Tibial nerve (tissue), 4 donors: ENCODE measurements around the gene ZBTB20.

Source experiments
- EP300 ChIP-seq, 2 donors: sonication (generic); formaldehyde crosslinking; IDR thresholded peaks; one replicate each; pipeline ENCODE4 v1.6.1; 2017; ENCODE audit warnings: antibody characterized with exemption in 2 of 2, mild to moderate bottlenecking in 1 of 2
- POLR2A ChIP-seq, 2 donors: fragments of 450-650 bp; IDR thresholded peaks; one replicate each; pipeline ENCODE4 v1.6.1; 2017; ENCODE audit warnings: antibody characterized with exemption in 2 of 2, mild to moderate bottlenecking in 2 of 2, moderate library complexity in 2 of 2
- TF ChIP-seq, protein P1 (sequence below), 5 experiments: fragments of 200-600 bp in 3 of 5; fragments of 450-650 bp in 2 of 5; sonication (generic) in 3 of 5; IDR thresholded peaks; one replicate each; pipeline ENCODE4 v1.5.1; 2016 to 2019; ENCODE audit warnings: antibody characterized with exemption in 5 of 5, mild to moderate bottlenecking in 3 of 5, moderate library complexity in 2 of 5

DNA sequence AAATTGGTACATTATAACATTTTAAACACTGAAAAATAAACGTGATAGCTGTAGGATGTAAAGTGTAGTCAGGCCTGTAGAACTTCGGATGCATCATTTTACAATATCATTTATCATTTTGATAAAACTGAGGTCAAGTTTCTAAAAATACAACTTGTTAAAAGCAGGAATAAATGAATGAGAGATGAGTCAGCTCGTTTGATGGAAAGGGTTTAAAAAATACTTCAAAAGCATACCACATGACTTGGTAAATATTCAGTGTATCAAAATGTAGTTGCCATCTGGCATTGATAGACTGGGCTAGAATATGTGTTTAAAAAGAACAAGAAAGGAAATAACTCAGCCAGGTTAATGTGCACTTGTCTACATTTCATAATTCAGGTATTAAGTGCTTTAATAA is 496.3 kb downstream of the ZBTB20 start:
- TF ChIP-seq, protein P1, sequence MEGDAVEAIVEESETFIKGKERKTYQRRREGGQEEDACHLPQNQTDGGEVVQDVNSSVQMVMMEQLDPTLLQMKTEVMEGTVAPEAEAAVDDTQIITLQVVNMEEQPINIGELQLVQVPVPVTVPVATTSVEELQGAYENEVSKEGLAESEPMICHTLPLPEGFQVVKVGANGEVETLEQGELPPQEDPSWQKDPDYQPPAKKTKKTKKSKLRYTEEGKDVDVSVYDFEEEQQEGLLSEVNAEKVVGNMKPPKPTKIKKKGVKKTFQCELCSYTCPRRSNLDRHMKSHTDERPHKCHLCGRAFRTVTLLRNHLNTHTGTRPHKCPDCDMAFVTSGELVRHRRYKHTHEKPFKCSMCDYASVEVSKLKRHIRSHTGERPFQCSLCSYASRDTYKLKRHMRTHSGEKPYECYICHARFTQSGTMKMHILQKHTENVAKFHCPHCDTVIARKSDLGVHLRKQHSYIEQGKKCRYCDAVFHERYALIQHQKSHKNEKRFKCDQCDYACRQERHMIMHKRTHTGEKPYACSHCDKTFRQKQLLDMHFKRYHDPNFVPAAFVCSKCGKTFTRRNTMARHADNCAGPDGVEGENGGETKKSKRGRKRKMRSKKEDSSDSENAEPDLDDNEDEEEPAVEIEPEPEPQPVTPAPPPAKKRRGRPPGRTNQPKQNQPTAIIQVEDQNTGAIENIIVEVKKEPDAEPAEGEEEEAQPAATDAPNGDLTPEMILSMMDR (IDR thresholded peaks at IDR 0.05), result no peak
- no peak for TF ChIP-seq POLR2A (IDR thresholded peaks at IDR 0.05)
- no peak for TF ChIP-seq EP300 (IDR thresholded peaks at IDR 0.05)
